B cell (primary cell): ENCODE results near the gene DIAPH1. TPM values are rescaled to one million over a fixed set of nuclear protein-coding genes. Genes with fewer than 3 reads are reported as not detected.

Experiments
- ATAC-seq: fragments of 200-7000 bp; cut with Tn5 transposase; one replicate; pipeline ENCODE4 v1.10.0; 2021; ENCODE audit warnings: low read depth, mild to moderate bottlenecking, moderate number of reproducible peaks, moderate library complexity
- CTCF ChIA-PET: fragments of 350-600 bp; sonication (Branson Sonifier 250); formaldehyde crosslinking; loops from one replicate; lab custom pipeline; 2021; ENCODE audit warnings: antibody characterized with exemption, inconsistent platforms; lab: Charles Lee
- POLR2A ChIA-PET: fragments of 350-600 bp; sonication (Branson Sonifier 250); formaldehyde crosslinking; loops from one replicate; lab custom pipeline; 2021; ENCODE audit warnings: antibody characterized with exemption; lab: Charles Lee
- DNase-seq: peaks from one replicate; pipeline ENCODE4 v3.0.0; 2013
- H2AFZ ChIP-seq: 2 replicates; pipeline ENCODE4 v1.6.1; 2012; ENCODE audit warnings: mild to moderate bottlenecking, low read depth, low read length; ENCODE audit not compliant: insufficient read depth, poor library complexity, severe bottlenecking
- H3K27ac ChIP-seq, 2 donors: 1 replicate in 1 of 2; 2 replicates in 1 of 2; pipeline ENCODE4 v1.5.1; 2012 to 2013; ENCODE audit warnings: low read length in 2 of 2, mild to moderate bottlenecking in 2 of 2, moderate library complexity in 1 of 2
- H3K27me3 ChIP-seq, 4 experiments: fragments of 200-600 bp in 1 of 4; sonication (generic) in 1 of 4; replicated peaks in 1 of 4; 1 replicate in 2 of 4; 2 replicates in 2 of 4; pipeline versions ENCODE4 v1.6.1 to v1.7.0; 2013 to 2016; ENCODE audit warnings: low read length in 3 of 4, mild to moderate bottlenecking in 2 of 4, mixed read lengths in 1 of 4, moderate library complexity in 1 of 4; ENCODE audit not compliant: insufficient read depth in 4 of 4, control insufficient read depth in 3 of 4; ENCODE audit errors: control extremely low read depth in 1 of 4
- H3K36me3 ChIP-seq, 2 experiments: replicated peaks in 1 of 2; 1 replicate in 1 of 2; 2 replicates in 1 of 2; pipeline versions ENCODE4 v1.6.1 to v1.7.1; 2013; ENCODE audit warnings: low read length in 1 of 2; ENCODE audit not compliant: insufficient read depth in 2 of 2, control insufficient read depth in 1 of 2; ENCODE audit errors: control extremely low read depth in 1 of 2, extremely low read depth in 1 of 2
- H3K4me1 ChIP-seq, 2 donors: fragments of 200-600 bp in 1 of 2; sonication (generic) in 1 of 2; 1 replicate in 1 of 2; 2 replicates in 1 of 2; pipeline versions ENCODE4 v1.5.1 to v1.6.1; 2013 to 2017; ENCODE audit warnings: low read length in 2 of 2; ENCODE audit not compliant: control insufficient read depth in 2 of 2, insufficient read depth in 2 of 2
- H3K4me2 ChIP-seq: replicated peaks from 2 replicates; pipeline ENCODE3; 2012; ENCODE audit warnings: mild to moderate bottlenecking, low read depth, low read length; ENCODE audit not compliant: poor library complexity, severe bottlenecking
- H3K4me3 ChIP-seq, 5 experiments: fragments of 200-600 bp in 1 of 5; sonication (generic) in 1 of 5; 1 replicate in 3 of 5; 2 replicates in 2 of 5; pipeline versions ENCODE4 v1.5.1 to v1.7.0; 2011 to 2016; ENCODE audit warnings: low read length in 4 of 5, mild to moderate bottlenecking in 4 of 5, low read depth in 2 of 5, control low read depth in 1 of 5, moderate library complexity in 1 of 5; ENCODE audit not compliant: insufficient read depth in 1 of 5; ENCODE audit errors: control extremely low read depth in 1 of 5, extremely low read depth in 1 of 5
- H3K79me2 ChIP-seq: fragments of 200-600 bp; sonication (generic); one replicate; pipeline ENCODE4 v1.6.0; 2016; ENCODE audit warnings: low read length; ENCODE audit not compliant: control insufficient read depth, insufficient read depth
- H3K9ac ChIP-seq: fragments of 200-600 bp; sonication (generic); 2 replicates; pipeline ENCODE4 v1.6.1; 2017; ENCODE audit warnings: mild to moderate bottlenecking, low read length, moderate library complexity
- H3K9me3 ChIP-seq, 3 donors: one replicate each; pipeline versions ENCODE4 v1.6.1 to v1.7.1; 2013; ENCODE audit warnings: low read length in 2 of 3; ENCODE audit not compliant: control insufficient read depth in 2 of 3, insufficient read depth in 1 of 3; ENCODE audit errors: control extremely low read depth in 1 of 3
- H4K20me1 ChIP-seq: 2 replicates; pipeline ENCODE4 v1.6.0; 2012; ENCODE audit warnings: mild to moderate bottlenecking, low read length; ENCODE audit not compliant: insufficient read depth, control insufficient read depth, poor library complexity, severe bottlenecking
- H3K27ac Mint-ChIP-seq: one replicate; pipeline ENCODE4 v1.8.0; 2021; ENCODE audit warnings: mixed read lengths
- H3K27me3 Mint-ChIP-seq: one replicate; pipeline ENCODE4 v1.8.0; 2021; ENCODE audit warnings: mixed read lengths
- H3K4me1 Mint-ChIP-seq: one replicate; pipeline ENCODE4 v1.8.0; 2021; ENCODE audit warnings: mixed read lengths
- H3K4me3 Mint-ChIP-seq: one replicate; pipeline ENCODE4 v1.8.0; 2021; ENCODE audit warnings: mixed read lengths
- H3K9me3 Mint-ChIP-seq: one replicate; pipeline ENCODE4 v1.8.0; 2022; ENCODE audit warnings: mixed read lengths; ENCODE audit not compliant: insufficient read depth
- CTCF ChIP-seq: fragments of 200-600 bp; IDR thresholded peaks from one replicate; pipeline ENCODE4 v1.8.0; 2022; ENCODE audit warnings: antibody characterized with exemption, mild to moderate bottlenecking
- EZH2 ChIP-seq: IDR thresholded peaks from 2 replicates; pipeline ENCODE4 v1.6.1; 2012; ENCODE audit warnings: borderline replicate concordance, low read depth, mild to moderate bottlenecking, moderate library complexity, low read length; ENCODE audit not compliant: insufficient read depth, poor library complexity, severe bottlenecking
- WGBS: methylation state at CpG from one replicate; pipeline ENCODE4 v1.1.5; 2013; ENCODE audit warnings: missing lambda C conversion rate; ENCODE audit not compliant: insufficient coverage; 5-methylcytosine and 5-hydroxymethylcytosine counted together
- intact Hi-C: fragments of 100-400 bp; cut with micrococcal nuclease; formaldehyde crosslinking; loops from one replicate; pipeline ENCODE4 v1.10.0; 2022
- polyA plus RNA-seq: library from polyadenylated mRNA; depleted of rRNA; stranded (reverse); fragments of >200 nt; gene quantifications from 2 replicates; pipeline ENCODE4 v1.2.3, GENCODE V29; 2012
- total RNA-seq, 2 donors: library from RNA; stranded (reverse); fragments of 120-200 nt in 1 of 2; gene quantifications; 1 replicate in 1 of 2; 2 replicates in 1 of 2; pipeline versions ENCODE4 v1.2.3 to v1.2.4, GENCODE V29; 2013 to 2022

Gene DIAPH1
- total and polyA plus RNA-seq, 2 donors (not counting 1 experiment from before 2014, with no cell fraction given) = 59.7 to 113 TPM

- Histone ChIP-seq H2AFZ (no peak within 1 kb of the TSS), H3K79me2 (no peaks in the 10 kb centered on the region), H3K9me3 (peaks cover 0 to 28% (median 0%) of the 10 kb centered on the region in 3 donors), H3K27me3 (peaks cover 0 to 76% (median 35%) of the 10 kb centered on the region in 4 experiments), H3K27ac (no peak within 1 kb of the TSS), H3K36me3 (no peaks in the 10 kb centered on the region), H3K4me3 (no peak within 1 kb of the TSS), H3K9ac (no peak within 1 kb of the TSS), H4K20me1 (no peaks in the 10 kb centered on the region), H3K4me2 (no peak within 1 kb of the TSS), H3K4me1 (peaks cover 34 to 36% of the 10 kb centered on the region in 2 donors)
- DNase-seq (no peak), ATAC-seq (no peak)
- peaks cover 69% of the 10 kb centered on the region for H3K27me3 Mint-ChIP-seq
- TF ChIP-seq EZH2 (no peak), CTCF (no peak)
- ChIA-PET POLR2A (interaction anchor here (0.6 kb wide), 1 partner anchor 1531 kb away, joined by 7 read pairs; no protein-coding TSS in a partner anchor), CTCF (interaction anchor here (0.6 to 2.0 kb wide), 4 partner anchors 18 to 50 kb away, joined by 3 to 7 read pairs (median 3); no protein-coding TSS in a partner anchor)
- H3K9me3 Mint-ChIP-seq = no peaks in the 10 kb centered on the region
- peaks cover 27% of the 10 kb centered on the region for H3K4me1 Mint-ChIP-seq
- H3K4me3 Mint-ChIP-seq = no peak within 1 kb of the TSS
- no peak within 1 kb of the TSS for H3K27ac Mint-ChIP-seq
- WGBS = 85% methylated on average over 10 of the region's 14 CpGs
- intact Hi-C loops = no loop called here
These were observed 129.9 kb downstream of the DIAPH1 start, which contains the start of gene PCDHGC5 for GRCh38 chr5:141488591-141489561. Gene PCDHGC5 (plus strand): TSS chr5:141489081. CDS start chr5:141489241, 160 bp downstream.
